GM12878 (cell line): ENCODE results near the gene LHFPL2.

Source experiments
- EP300 ChIP-seq, 2 experiments: fragments of 150-350 bp in 1 of 2; IDR thresholded peaks; 2 replicates each; pipeline ENCODE4 v1.6.1; 2011 to 2012; ENCODE audit warnings: low read depth in 2 of 2, low read length in 2 of 2, borderline replicate concordance in 1 of 2, improper control_type of control experiment in 1 of 2, inconsistent platforms in 1 of 2; ENCODE audit not compliant: control insufficient read depth in 1 of 2
- TF ChIP-seq, protein P1 (sequence below): IDR thresholded peaks from 2 replicates; pipeline ENCODE4 v1.6.1; 2012; ENCODE audit warnings: low read length, inconsistent platforms

DNA sequence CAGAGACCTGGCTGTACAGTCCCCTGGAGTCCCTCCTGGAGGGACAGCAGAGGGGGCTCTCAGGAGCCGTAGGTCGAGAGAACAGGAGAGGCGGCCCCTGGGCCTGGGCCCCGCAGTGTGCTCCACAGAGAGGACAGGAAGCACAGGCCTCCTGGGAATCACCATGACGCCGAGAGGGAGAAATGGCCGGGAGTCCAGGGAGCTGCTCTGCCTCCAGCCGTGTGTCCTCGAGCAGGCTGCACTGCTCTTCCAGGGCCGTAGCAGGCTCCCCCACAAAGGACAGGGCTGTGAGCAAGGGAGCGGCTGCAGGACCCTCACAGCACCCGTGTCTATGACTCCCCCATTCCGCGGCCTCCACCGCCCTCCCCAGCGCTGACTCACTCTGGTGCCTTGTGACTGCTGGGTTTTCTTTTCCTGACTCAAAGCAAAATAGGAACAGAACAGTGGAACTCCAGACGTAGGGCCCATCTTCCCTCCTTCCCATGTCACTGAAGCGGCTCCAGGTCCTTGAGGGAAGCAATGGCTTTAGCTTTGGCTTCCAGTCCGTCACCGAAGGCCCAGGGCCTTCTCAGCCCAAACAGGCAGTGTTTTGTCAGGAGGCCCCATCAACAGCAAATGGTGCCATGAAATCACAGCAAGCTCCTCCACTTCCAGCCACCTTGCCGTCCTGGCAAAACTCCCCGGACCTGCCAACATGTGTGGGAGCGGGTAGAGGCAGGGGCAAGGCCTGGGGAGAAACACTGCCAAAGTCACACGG, 114.2 kb downstream of the LHFPL2 start:
- TF ChIP-seq EP300 (IDR thresholded peaks at IDR 0.05; ENCODE audit: borderline replicate concordance in 1 of 2, control insufficient read depth in 1 of 2, low read depth in 2 of 2, low read length in 2 of 2), result no peak
- TF ChIP-seq, protein P1, sequence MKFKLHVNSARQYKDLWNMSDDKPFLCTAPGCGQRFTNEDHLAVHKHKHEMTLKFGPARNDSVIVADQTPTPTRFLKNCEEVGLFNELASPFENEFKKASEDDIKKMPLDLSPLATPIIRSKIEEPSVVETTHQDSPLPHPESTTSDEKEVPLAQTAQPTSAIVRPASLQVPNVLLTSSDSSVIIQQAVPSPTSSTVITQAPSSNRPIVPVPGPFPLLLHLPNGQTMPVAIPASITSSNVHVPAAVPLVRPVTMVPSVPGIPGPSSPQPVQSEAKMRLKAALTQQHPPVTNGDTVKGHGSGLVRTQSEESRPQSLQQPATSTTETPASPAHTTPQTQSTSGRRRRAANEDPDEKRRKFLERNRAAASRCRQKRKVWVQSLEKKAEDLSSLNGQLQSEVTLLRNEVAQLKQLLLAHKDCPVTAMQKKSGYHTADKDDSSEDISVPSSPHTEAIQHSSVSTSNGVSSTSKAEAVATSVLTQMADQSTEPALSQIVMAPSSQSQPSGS, result no peak
